NCI-H1092 treated with DMSO at 0.1 percent for 48 hours (cell line): ENCODE measurements around the gene ARMC7.
A peak's percentile ranks its signal among the peaks of the same experiment; 100 is the strongest.
"Not testable (repeated sequence)": the region's sequence is repeated elsewhere in the genome, so short reads cannot be mapped to it uniquely, and the experiment has no call there.

Source experiments
- DNase-seq: peaks from one replicate; lab custom pipeline; 2025; lab: John Stamatoyannopoulos, UW

ARMC7 gene

DNA sequence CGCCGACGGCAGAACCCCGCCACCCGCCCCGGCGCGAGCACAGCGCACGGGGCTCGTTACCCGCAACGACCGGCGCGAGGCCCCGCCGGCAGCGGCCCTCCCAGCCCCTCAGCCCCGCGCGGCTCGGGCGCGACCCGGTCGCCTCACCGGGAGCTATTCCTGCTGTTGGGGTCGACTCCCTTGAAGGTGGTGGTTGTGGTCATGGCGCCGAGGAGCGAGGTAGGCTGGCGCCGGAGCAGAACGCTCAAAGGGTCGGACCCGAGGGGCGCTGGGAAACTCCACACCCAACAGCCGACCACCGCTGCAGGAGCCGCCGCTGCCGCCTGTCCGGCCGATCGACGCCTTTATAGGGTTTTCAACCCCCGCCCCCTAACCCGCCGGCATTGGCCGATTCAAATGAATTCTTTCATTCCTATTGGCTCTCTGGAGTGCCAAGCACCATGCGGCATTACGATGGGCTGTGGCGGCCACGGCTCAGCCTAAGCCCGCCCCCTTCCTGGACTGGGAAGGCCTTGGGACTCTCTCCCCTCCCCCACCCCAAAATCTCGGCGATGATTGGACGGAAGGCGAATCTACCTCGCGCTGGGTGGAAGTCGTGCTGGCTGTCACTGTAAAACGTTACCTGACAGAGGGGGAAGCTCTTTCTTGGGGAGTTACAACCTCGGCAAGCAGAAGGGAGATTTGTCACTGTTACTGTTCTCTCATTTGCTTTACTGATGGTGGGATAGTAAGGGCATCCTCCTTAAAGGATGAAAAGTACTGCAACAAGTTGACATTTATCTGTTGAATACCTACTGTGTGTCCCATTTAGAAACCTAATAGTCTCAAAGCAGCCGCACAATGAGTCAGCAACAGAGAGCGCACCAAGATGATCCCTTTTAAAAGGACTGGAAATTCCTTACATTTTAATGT, 44.7 kb downstream of the ARMC7 start, which contains the start of gene JPT1:
Gene JPT1 (minus strand): TSS at position 318 of the 912 bp plus-strand sequence. CDS start 115 bp downstream, at position 203.
- peak; percentile 98 for DNase-seq

DNA sequence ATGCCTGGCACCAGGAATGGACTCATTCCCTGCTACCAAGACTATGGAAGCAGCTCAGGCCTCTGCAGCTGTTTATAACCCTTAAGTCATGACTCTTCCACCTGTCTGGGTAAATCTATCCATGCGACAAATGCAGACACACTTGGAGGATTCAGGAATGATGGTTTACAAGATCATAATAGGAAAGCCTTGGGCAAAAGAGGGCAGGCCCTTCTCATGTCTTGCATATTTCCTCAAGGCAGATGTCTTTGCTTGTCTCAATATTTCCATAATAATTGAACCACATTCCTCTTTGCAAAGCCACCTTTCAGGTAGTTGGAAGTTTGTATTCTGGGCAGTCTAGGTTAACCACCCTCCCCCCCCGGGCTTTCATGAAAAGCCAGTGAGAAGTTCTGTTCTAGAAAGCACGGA, 45.4 kb downstream of the ARMC7 start:
- no peak for DNase-seq

DNA sequence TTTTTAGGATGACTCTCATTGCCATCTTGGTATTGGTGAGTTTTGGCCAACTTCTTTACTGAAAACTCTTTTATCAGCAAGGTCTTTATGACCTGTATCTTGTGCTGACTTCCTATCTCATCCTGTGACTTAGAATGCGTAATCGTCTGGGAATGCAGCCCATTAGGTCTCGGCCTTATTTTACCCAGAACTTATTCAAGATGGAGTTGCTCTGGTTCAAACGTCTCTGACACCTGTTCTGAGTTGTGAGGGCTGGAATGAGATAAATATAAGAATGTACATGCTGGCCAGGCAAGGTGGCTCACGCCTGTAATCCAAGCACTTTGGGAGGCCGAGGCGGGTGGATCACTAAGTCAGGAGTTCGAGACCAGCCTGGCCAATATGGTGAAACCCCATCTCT, 48.7 kb downstream of the ARMC7 start:
- DNase-seq = not testable (repeated sequence)

DNA sequence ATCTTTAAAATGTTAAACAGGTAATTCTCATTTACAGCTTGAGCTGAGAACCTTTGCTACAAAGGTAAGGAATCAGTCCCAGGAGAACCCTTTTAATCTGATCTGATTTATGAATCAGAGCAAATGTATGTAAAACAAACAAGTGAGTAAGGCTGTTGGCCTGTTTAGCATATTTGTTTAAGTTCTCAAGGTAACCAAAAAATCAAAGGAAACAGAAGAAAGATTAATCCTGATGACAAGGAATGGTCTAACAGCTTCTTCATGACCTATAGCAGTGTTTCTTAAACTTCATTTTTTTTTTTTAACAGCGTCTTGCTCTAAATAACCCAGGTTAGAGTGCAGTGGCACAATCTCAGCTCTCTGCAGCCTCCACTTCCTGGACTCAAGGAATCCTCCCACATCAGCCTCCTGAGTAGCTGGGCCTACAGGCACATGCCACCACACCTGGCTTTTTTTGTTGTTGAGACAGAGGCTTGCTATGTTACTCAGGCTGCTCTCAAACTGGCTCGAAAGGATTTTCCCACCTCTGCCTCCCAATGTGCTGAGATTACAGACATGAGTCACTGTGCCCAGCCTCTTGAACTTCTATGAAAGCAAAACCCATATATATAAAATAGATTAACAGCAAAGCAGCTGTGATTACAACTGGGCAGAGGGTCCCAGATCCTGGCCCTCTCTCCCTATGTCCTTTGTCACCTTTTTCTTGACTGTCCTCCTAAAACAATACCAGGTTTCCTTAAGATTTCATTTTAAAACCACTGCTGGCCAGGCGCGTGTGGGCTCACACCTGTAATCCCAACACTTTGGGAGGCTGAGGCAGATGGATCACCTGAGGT, 49.6 kb downstream of the ARMC7 start:
- no peak for DNase-seq

DNA sequence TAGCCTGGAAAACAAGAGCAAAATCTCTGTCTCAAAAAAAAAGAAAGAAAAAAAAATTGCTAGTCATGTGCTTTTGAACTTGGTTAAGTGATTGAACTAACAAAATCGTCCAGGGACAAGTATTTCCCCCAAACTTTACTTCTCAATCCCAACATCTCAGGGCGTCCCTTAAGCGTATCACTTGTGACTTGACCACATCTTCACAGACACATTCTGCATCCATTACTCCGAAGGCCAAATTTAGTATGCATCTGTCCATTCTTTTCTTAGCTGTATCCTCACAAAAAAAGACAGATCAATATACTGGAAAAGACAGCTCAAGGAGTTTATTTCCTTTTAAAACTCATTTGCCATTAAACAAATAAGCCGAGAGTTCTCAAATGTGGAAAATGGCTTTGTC, 50.4 kb downstream of the ARMC7 start:
- no peak for DNase-seq

DNA sequence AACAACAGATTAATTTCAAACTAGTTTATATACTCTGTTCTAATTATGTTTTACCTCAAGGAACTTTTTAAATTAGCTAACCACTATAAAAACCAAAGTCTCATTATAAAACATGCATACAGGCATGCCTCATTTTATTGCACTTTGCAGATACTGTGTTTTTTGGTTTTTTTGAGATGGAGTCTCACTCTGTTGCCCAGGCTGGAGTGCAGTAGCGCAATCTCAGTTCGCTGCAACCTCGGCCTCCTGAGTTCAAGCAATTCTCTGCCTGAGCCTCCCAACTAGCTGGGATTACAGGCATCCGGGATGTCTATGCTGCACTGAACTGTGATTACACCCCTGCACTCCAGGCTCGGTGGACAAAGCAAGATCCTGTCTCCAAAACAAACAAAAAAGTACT, 53.3 kb downstream of the ARMC7 start:
- no peak for DNase-seq

DNA sequence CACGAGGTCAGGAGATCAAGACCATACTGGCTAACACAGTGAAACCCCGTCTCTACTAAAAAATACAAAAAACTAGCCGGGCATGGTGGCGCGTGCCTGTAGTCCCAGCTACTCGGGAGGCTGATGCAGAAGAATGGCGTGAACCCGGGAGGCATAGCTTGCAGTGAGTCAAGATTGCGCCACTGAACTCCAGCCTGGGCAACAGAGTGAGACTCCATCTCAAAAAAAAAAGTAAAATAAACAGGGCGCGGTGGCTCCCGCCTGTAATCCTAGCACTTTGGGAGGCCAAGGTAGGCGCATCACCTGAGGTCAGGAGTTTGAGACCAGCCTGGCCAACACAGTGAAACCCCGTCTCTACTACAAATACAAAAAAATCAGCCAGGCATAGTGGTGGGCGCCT, 54.8 kb downstream of the ARMC7 start:
- not testable (repeated sequence) for DNase-seq

DNA sequence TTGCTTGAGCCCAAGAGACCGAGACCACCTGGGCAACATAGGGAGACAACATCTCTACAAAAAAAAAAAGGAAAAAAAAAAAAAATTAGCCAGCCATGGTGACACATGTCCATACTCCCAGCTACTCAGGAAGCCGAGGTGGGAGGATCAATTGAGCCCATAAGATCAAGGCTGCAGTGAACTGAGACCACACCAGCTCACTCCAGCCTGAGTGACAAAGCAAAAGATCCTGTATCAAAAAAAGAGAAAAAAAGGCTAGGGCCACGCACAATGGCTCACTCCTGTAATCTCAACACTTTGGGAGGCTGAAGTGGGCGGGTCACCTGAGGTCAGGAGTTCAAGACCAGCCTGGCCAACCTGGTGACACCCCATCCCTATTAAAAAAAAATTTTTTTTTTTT, 59.2 kb downstream of the ARMC7 start:
- no peak for DNase-seq

DNA sequence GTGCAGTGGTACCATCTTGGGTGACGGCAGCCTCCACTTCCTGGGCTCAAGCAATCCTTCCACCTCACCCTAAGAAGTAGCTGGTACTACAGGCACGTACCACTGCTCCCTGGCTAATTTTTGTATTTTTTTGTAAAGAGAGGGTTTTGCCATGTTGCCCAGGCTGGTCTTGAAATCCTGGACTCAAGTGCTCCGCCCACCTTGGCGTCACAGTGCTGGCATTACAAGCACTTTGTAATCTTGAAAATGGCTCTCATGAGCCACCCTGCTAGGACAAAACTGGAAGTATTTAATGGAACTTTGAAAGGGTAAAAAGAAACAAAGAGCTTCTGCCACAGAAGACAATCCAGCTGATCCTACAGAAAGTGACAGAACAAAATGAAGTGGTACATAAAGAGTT, 63.8 kb downstream of the ARMC7 start:
- DNase-seq = no peak

DNA sequence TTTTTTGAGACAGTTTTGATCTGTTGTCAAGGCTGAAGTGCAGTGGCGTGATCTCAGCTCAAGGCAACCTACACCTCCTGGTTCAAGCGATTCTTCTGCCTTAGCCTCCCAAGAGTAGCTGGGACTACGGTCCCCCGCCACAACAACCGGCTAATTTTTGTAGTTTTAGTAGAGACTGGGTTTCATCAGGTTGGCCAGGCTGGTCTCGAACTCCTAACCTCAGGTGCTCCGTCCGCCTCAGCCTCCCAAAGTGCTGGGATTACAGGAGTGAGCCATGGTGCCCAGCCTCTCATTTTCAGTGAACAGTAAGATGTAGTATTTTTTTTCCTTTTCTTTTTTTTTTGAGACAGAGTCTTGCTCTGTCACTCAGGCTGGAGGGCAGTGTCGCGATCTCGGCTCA, 65.2 kb downstream of the ARMC7 start:
- DNase-seq = no peak

DNA sequence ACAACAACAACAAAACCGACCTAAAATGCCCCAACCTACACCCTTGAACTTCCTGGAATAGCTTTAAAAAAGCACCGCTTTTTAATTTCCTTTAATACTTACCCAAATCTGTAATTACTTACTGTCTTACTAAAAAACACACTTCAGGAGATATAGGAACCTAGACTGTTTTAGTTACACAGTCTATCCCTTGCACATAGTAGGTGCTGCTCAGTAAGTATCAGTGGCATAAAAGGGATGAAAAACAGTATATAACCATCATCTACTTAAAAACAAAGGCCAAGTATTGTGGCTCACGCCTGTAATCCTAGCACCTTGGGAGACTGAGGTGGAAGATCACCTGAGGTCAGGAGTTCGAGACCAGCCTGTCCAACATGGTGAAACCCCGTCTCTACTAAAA, 66.9 kb downstream of the ARMC7 start:
- no peak for DNase-seq

DNA sequence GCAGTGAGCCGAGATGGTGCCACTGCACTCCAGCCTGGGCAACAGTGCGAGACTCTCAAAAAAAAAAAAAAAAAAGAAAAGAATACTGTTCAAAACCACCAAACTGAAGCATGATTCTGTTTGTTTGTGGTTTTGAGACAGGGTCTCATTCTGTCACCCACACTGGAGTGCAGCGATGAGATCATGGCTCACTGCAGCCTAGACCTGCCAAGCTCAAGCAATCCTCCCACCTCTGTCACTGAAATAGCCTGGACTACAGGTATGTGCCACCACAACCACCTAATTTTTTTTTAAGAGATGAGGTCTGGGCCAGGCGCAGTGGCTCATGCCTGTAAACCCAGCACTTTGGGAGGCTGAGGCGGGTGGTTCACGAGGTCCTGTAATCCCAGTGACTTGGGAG, 68.7 kb downstream of the ARMC7 start:
- DNase-seq = no peak
